ENCODE data around the gene CASD1. TPM values are rescaled to one million over a fixed set of nuclear protein-coding genes. Genes with fewer than 3 reads are reported as not detected.

The CASD1 gene
- total RNA-seq, 4 donors from 2014 or later: 18.3 to 31.3 (median 23.7) TPM

- WGBS, 2 donors (ENCODE audit: low coverage in 1 of 2): 86 to 100% methylated on average over 2 of the region's 2 CpGs
- no peaks in the 10 kb centered on the region for H3K9me3 ChIP-seq
- TF ChIP-seq POLR2A (IDR thresholded peaks at IDR 0.05) (no peak), EP300 (IDR thresholded peaks at IDR 0.05) (no peak), POLR2AphosphoS5 (IDR thresholded peaks at IDR 0.05) (no peak), CTCF (IDR thresholded peaks at IDR 0.05) (no peak)
- ATAC-seq: no peak
- H3K36me3 ChIP-seq: peaks cover 0 to 33% of the 10 kb centered on the region in 2 donors
- no peak overlapping the region for H3K4me3 ChIP-seq
- no peak overlapping the region for H3K27ac ChIP-seq
- H3K27me3 ChIP-seq: no peaks in the 10 kb centered on the region
- H3K4me1 ChIP-seq: no peaks in the 10 kb centered on the region
Measured at GRCh38 chr7:94588075-94588474, 78.5 kb downstream of the CASD1 start.

- Histone ChIP-seq H3K9me3 (no peaks in the 10 kb centered on the region), H3K27me3 (no peaks in the 10 kb centered on the region), H3K27ac (no peak overlapping the region), H3K4me3 (no peak overlapping the region), H3K4me1 (no peaks in the 10 kb centered on the region), H3K36me3 (peaks cover 0 to 25% of the 10 kb centered on the region in 2 donors)
- no peak for ATAC-seq
- TF ChIP-seq EP300 (IDR thresholded peaks at IDR 0.05): no peak
- WGBS, 2 donors (ENCODE audit: low coverage in 1 of 2): 81 to 82% methylated on average over 4 of the region's 4 CpGs
Measured at GRCh38 chr7:94590526-94591162, 81.0 kb downstream of the CASD1 start.

GRCh38 chr7:94591176-94591575, 81.6 kb downstream of the CASD1 start:
- TF ChIP-seq CTCF (IDR thresholded peaks at IDR 0.05) (no peak), POLR2A (IDR thresholded peaks at IDR 0.05) (no peak), POLR2AphosphoS5 (IDR thresholded peaks at IDR 0.05) (no peak), EP300 (IDR thresholded peaks at IDR 0.05) (no peak)
- Histone ChIP-seq H3K27me3 (no peaks in the 10 kb centered on the region), H3K4me3 (no peak overlapping the region), H3K9me3 (no peaks in the 10 kb centered on the region), H3K4me1 (no peaks in the 10 kb centered on the region), H3K36me3 (peaks cover 0 to 25% of the 10 kb centered on the region in 2 donors), H3K27ac (no peak overlapping the region)
- no peak for ATAC-seq
- WGBS, 2 donors (ENCODE audit: low coverage in 1 of 2): 77 to 88% methylated on average over 2 of the region's 2 CpGs

- H3K27me3 ChIP-seq: no peaks in the 10 kb centered on the region
- no peak overlapping the region for H3K27ac ChIP-seq
- TF ChIP-seq CTCF (IDR thresholded peaks at IDR 0.05) (no peak), POLR2A (IDR thresholded peaks at IDR 0.05) (no peak), POLR2AphosphoS5 (IDR thresholded peaks at IDR 0.05) (no peak), EP300 (IDR thresholded peaks at IDR 0.05) (no peak)
- no peaks in the 10 kb centered on the region for H3K9me3 ChIP-seq
- WGBS, 2 donors (ENCODE audit: low coverage in 1 of 2): 90 to 100% methylated on average over 1 of the region's 1 CpG
- H3K4me1 ChIP-seq: no peaks in the 10 kb centered on the region
- no peak overlapping the region for H3K4me3 ChIP-seq
- H3K36me3 ChIP-seq: peaks cover 0 to 42% of the 10 kb centered on the region in 2 donors
- ATAC-seq: no peak
Measured at GRCh38 chr7:94594882-94595281, 85.3 kb downstream of the CASD1 start.

- WGBS, 2 donors (ENCODE audit: low coverage in 1 of 2): 76 to 78% methylated on average over 4 of the region's 4 CpGs
- Histone ChIP-seq H3K36me3 (peaks cover 0 to 49% of the 10 kb centered on the region in 2 donors), H3K27ac (no peak overlapping the region), H3K4me1 (no peaks in the 10 kb centered on the region), H3K9me3 (no peaks in the 10 kb centered on the region), H3K27me3 (no peaks in the 10 kb centered on the region), H3K4me3 (no peak overlapping the region)
- ATAC-seq: no peak
- TF ChIP-seq EP300 (IDR thresholded peaks at IDR 0.05) (no peak), POLR2A (IDR thresholded peaks at IDR 0.05) (no peak), POLR2AphosphoS5 (IDR thresholded peaks at IDR 0.05) (no peak), CTCF (IDR thresholded peaks at IDR 0.05) (no peak)
Measured at GRCh38 chr7:94595717-94596116, 86.1 kb downstream of the CASD1 start.
